HepG2 (cell line): ENCODE measurements around the gene CSNK2A1. TPM values are rescaled to one million over a fixed set of nuclear protein-coding genes. Genes with fewer than 3 reads are reported as not detected.

Experiments used
- AHR ChIP-seq: IDR thresholded peaks from 2 replicates; pipeline ENCODE4 v1.6.1; 2018; ENCODE audit warnings: missing genetic modification reagents, missing compliant biosample characterization
- BORCS8-MEF2B ChIP-seq: sonication (generic); formaldehyde crosslinking; IDR thresholded peaks from 2 replicates; pipeline ENCODE4 v1.8.0; 2022; ENCODE audit warnings: mild to moderate bottlenecking, missing genetic modification reagents
- KMT2A ChIP-seq: sonication (generic); formaldehyde crosslinking; IDR thresholded peaks from 2 replicates; pipeline ENCODE4 v1.4.0; 2020; ENCODE audit warnings: missing genetic modification reagents
- TEAD3 ChIP-seq: optimal IDR thresholded peaks from 2 replicates; pipeline ENCODE3; 2016; ENCODE audit warnings: borderline replicate concordance
- ZBTB3 ChIP-seq: sonication (generic); formaldehyde crosslinking; IDR thresholded peaks from 2 replicates; pipeline ENCODE4 v1.4.0; 2020; ENCODE audit warnings: low read depth, mild to moderate bottlenecking, moderate library complexity, missing genetic modification reagents, borderline replicate concordance
- ZMYM4 ChIP-seq: sonication (generic); formaldehyde crosslinking; IDR thresholded peaks from 2 replicates; pipeline ENCODE4 v1.8.1; 2023; ENCODE audit warnings: mild to moderate bottlenecking, missing genetic modification reagents
- ZNF784 ChIP-seq: sonication (generic); formaldehyde crosslinking; IDR thresholded peaks from 2 replicates; pipeline ENCODE4 v1.5.1; 2020; ENCODE audit warnings: missing genetic modification reagents, mild to moderate bottlenecking, borderline replicate concordance
- ZNF841 ChIP-seq: sonication (generic); formaldehyde crosslinking; IDR thresholded peaks from 2 replicates; pipeline ENCODE4 v1.8.1; 2023; ENCODE audit warnings: missing genetic modification reagents, borderline replicate concordance
- ZZZ3 ChIP-seq: sonication (generic); formaldehyde crosslinking; IDR thresholded peaks from 2 replicates; pipeline ENCODE4 v1.4.0; 2020; ENCODE audit warnings: missing genetic modification reagents, mild to moderate bottlenecking, borderline replicate concordance
- polyA plus RNA-seq, 8 experiments: library from polyadenylated mRNA; depleted of rRNA in 3 of 8; stranded (reverse) in 7 of 8; unstranded in 1 of 8; fragments of >200 nt; fragmentation: Illumina TruSeq in 4 of 8; extraction: Trizol in 4 of 8; gene quantifications; 2 replicates each; pipeline versions ENCODE4 v1.2.1 to v1.2.3, GENCODE V29; 2011 to 2016; ENCODE audit warnings: low read depth in 4 of 8, missing spikeins in 1 of 8, mixed read lengths in 1 of 8; ENCODE audit not compliant: insufficient read depth in 1 of 8
- total RNA-seq, 5 experiments: library from RNA; depleted of rRNA; stranded (reverse); fragments of >200 nt; fragmentation: Illumina TruSeq; extraction: Trizol; gene quantifications; 2 replicates each; pipeline ENCODE4 v1.2.3, GENCODE V29; 2016; ENCODE audit warnings: low read depth in 1 of 5
- TF ChIP-seq, protein P1 (sequence below): sonication (generic); formaldehyde crosslinking; IDR thresholded peaks from 2 replicates; pipeline ENCODE4 v1.5.0; 2020; ENCODE audit warnings: mild to moderate bottlenecking, missing genetic modification reagents
- TF ChIP-seq, protein P2 (sequence below): sonication (generic); formaldehyde crosslinking; IDR thresholded peaks from 2 replicates; pipeline ENCODE4 v1.5.1; 2020; ENCODE audit warnings: mild to moderate bottlenecking, missing genetic modification reagents, moderate library complexity
- TF ChIP-seq, protein P3 (sequence below): fragments of 450-650 bp; IDR thresholded peaks from 2 replicates; pipeline ENCODE4 v1.6.1; 2017; ENCODE audit warnings: mild to moderate bottlenecking

Gene CSNK2A1
- total and polyA plus RNA-seq, 2 of the 13 experiments (the other 11 are each of a cell fraction or from before 2014, with no cell fraction given) = 153 to 231 TPM

DNA sequence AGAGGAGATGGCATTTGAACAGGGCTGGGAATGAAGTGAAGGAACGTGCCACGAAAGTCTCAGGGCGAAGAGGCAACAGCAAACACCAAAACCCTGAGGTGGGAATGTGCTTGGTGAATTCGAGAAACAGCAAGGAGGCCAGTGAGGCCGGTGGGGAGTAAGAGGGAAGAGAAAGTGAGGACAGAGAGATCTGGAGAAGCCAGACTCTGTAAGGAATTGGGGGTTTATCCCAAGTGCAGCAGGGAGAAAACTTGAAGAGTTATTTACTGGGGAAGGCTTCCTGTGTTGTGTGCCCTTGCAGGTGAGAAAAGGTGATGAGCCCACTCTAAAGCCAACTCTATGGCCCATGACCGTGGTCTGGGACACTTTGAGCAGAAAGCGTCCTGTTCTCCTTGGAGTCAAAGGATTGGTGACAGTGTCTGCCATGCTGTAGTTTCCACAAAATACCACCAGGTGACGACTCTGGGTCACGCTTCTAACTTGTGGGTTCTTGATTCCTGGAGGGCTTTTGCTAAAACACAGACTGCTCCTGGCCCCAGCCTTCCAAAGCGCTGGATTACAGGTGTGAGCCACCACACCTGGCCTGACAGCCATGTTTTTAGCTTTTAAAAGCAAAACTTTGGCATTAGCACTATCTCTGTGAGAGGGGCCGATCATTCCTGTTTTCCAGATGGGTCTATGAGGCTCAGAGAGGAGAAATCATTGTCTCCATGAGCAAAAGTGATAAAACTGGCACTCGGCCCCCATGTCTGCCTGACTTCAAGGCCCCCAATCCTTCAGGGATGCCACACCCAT lies 18.0 kb upstream of the CSNK2A1 start (continued):
- TF ChIP-seq ZBTB3 (CRISPR knock-in tag) = no peak
- TF ChIP-seq ZNF784 (CRISPR knock-in tag) = no peak
- TF ChIP-seq ZMYM4 (CRISPR knock-in tag) = peak; percentile 57
- TF ChIP-seq KMT2A (CRISPR knock-in tag) = no peak
- TF ChIP-seq ZZZ3 (CRISPR knock-in tag) = no peak
- TF ChIP-seq, protein P1, sequence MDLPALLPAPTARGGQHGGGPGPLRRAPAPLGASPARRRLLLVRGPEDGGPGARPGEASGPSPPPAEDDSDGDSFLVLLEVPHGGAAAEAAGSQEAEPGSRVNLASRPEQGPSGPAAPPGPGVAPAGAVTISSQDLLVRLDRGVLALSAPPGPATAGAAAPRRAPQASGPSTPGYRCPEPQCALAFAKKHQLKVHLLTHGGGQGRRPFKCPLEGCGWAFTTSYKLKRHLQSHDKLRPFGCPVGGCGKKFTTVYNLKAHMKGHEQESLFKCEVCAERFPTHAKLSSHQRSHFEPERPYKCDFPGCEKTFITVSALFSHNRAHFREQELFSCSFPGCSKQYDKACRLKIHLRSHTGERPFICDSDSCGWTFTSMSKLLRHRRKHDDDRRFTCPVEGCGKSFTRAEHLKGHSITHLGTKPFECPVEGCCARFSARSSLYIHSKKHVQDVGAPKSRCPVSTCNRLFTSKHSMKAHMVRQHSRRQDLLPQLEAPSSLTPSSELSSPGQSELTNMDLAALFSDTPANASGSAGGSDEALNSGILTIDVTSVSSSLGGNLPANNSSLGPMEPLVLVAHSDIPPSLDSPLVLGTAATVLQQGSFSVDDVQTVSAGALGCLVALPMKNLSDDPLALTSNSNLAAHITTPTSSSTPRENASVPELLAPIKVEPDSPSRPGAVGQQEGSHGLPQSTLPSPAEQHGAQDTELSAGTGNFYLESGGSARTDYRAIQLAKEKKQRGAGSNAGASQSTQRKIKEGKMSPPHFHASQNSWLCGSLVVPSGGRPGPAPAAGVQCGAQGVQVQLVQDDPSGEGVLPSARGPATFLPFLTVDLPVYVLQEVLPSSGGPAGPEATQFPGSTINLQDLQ (CRISPR knock-in tag) = no peak
- peak; percentile 78 for TF ChIP-seq TEAD3 (CRISPR knock-in tag)
- no peak for TF ChIP-seq AHR
- TF ChIP-seq, protein P2, sequence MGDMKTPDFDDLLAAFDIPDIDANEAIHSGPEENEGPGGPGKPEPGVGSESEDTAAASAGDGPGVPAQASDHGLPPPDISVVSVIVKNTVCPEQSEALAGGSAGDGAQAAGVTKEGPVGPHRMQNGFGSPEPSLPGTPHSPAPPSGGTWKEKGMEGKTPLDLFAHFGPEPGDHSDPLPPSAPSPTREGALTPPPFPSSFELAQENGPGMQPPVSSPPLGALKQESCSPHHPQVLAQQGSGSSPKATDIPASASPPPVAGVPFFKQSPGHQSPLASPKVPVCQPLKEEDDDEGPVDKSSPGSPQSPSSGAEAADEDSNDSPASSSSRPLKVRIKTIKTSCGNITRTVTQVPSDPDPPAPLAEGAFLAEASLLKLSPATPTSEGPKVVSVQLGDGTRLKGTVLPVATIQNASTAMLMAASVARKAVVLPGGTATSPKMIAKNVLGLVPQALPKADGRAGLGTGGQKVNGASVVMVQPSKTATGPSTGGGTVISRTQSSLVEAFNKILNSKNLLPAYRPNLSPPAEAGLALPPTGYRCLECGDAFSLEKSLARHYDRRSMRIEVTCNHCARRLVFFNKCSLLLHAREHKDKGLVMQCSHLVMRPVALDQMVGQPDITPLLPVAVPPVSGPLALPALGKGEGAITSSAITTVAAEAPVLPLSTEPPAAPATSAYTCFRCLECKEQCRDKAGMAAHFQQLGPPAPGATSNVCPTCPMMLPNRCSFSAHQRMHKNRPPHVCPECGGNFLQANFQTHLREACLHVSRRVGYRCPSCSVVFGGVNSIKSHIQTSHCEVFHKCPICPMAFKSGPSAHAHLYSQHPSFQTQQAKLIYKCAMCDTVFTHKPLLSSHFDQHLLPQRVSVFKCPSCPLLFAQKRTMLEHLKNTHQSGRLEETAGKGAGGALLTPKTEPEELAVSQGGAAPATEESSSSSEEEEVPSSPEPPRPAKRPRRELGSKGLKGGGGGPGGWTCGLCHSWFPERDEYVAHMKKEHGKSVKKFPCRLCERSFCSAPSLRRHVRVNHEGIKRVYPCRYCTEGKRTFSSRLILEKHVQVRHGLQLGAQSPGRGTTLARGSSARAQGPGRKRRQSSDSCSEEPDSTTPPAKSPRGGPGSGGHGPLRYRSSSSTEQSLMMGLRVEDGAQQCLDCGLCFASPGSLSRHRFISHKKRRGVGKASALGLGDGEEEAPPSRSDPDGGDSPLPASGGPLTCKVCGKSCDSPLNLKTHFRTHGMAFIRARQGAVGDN (CRISPR knock-in tag) = no peak
- TF ChIP-seq, protein P3, sequence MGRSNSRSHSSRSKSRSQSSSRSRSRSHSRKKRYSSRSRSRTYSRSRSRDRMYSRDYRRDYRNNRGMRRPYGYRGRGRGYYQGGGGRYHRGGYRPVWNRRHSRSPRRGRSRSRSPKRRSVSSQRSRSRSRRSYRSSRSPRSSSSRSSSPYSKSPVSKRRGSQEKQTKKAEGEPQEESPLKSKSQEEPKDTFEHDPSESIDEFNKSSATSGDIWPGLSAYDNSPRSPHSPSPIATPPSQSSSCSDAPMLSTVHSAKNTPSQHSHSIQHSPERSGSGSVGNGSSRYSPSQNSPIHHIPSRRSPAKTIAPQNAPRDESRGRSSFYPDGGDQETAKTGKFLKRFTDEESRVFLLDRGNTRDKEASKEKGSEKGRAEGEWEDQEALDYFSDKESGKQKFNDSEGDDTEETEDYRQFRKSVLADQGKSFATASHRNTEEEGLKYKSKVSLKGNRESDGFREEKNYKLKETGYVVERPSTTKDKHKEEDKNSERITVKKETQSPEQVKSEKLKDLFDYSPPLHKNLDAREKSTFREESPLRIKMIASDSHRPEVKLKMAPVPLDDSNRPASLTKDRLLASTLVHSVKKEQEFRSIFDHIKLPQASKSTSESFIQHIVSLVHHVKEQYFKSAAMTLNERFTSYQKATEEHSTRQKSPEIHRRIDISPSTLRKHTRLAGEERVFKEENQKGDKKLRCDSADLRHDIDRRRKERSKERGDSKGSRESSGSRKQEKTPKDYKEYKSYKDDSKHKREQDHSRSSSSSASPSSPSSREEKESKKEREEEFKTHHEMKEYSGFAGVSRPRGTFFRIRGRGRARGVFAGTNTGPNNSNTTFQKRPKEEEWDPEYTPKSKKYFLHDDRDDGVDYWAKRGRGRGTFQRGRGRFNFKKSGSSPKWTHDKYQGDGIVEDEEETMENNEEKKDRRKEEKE = no peak
- no peak for TF ChIP-seq ZNF841
- peak; percentile 50; the same call in 1 of the 2 replicates for TF ChIP-seq BORCS8-MEF2B
